Left lung (tissue), 10 donors: ENCODE measurements around the gene DNAJC3. TPM values are rescaled to one million over a fixed set of nuclear protein-coding genes. Genes with fewer than 3 reads are reported as not detected.
A peak's percentile ranks its signal among the peaks of the same experiment; 100 is the strongest.
"Not testable (repeated sequence)": the region's sequence is repeated elsewhere in the genome, so short reads cannot be mapped to it uniquely, and the experiment has no call there.

ENCODE experiments used
- ATAC-seq: fragments of 200-7000 bp; cut with Tn5 transposase; one replicate; pipeline ENCODE4 v1.9.1; 2020; ENCODE audit warnings: moderate library complexity
- DNase-seq, 4 donors: peaks; one replicate each; pipeline ENCODE4 v3.0.0-alpha.2; 2013 to 2020
- H3K27ac ChIP-seq, 2 donors: fragments of 200-600 bp; sonication (generic) in 1 of 2; one replicate each; pipeline versions ENCODE4 v1.5.0 to v1.8.0; 2020 to 2021
- H3K27me3 ChIP-seq, 2 donors: fragments of 200-600 bp; sonication (generic) in 1 of 2; one replicate each; pipeline versions ENCODE4 v1.5.0 to v1.8.0; 2020 to 2021
- H3K36me3 ChIP-seq, 2 donors: fragments of 200-600 bp; sonication (generic) in 1 of 2; one replicate each; pipeline versions ENCODE4 v1.5.0 to v1.8.0; 2020 to 2021
- H3K4me1 ChIP-seq, 2 donors: fragments of 200-600 bp; one replicate each; pipeline ENCODE4 v1.8.0; 2021
- H3K4me3 ChIP-seq, 2 donors: fragments of 200-600 bp; sonication (generic) in 1 of 2; one replicate each; pipeline versions ENCODE4 v1.5.0 to v1.8.0; 2020 to 2021; ENCODE audit warnings: mild to moderate bottlenecking in 1 of 2
- H3K9me3 ChIP-seq, 2 donors: fragments of 200-600 bp; sonication (generic) in 1 of 2; one replicate each; pipeline versions ENCODE4 v1.5.0 to v1.8.0; 2020 to 2021
- intact Hi-C, 2 donors: fragments of 100-400 bp; cut with DNase I; formaldehyde crosslinking; loops; one replicate each; pipeline versions ENCODE4 v1.11.2 to v1.14.2; 2022
- polyA plus RNA-seq, 6 donors: library from polyadenylated mRNA; unstranded; fragments of 120-200 nt; gene quantifications; one replicate each; pipeline ENCODE4 v1.2.1, GENCODE V29; 2013; ENCODE audit not compliant: insufficient read length in 6 of 6
- total RNA-seq, 2 donors: library from RNA; stranded (reverse); fragmentation: NEBNext Ultra II Directional; extraction: Animal tissue kit (Norgen Biotek cat#: 25700); gene quantifications; one replicate each; pipeline ENCODE4 v1.2.1, GENCODE V29; 2021
- TF ChIP-seq, protein P1 (sequence below), 2 donors: fragments of 200-600 bp; sonication (generic) in 1 of 2; IDR thresholded peaks; one replicate each; pipeline versions ENCODE4 v1.5.0 to v1.8.0; 2021; ENCODE audit warnings: antibody characterized with exemption in 2 of 2
- donor health status: DM: no; HTN: yes; CAD: no.
- donor health status: DM: no; HTN: no; CAD: no.

Gene DNAJC3
- total and polyA plus RNA-seq, 8 donors, result 26.1 to 87.8 (median 33.1) TPM

- H3K27ac ChIP-seq, result peak overlapping the region in 1 of 2 donors; percentile 85
- DNase-seq (no peak), ATAC-seq (no peak)
- H3K27me3 ChIP-seq, result no peaks in the 10 kb centered on the region
- peaks cover 8 to 66% of the 10 kb centered on the region in 2 donors for H3K4me1 ChIP-seq
- no peak overlapping the region for H3K4me3 ChIP-seq
- no peaks in the 10 kb centered on the region for H3K9me3 ChIP-seq
- TF ChIP-seq, protein P1, sequence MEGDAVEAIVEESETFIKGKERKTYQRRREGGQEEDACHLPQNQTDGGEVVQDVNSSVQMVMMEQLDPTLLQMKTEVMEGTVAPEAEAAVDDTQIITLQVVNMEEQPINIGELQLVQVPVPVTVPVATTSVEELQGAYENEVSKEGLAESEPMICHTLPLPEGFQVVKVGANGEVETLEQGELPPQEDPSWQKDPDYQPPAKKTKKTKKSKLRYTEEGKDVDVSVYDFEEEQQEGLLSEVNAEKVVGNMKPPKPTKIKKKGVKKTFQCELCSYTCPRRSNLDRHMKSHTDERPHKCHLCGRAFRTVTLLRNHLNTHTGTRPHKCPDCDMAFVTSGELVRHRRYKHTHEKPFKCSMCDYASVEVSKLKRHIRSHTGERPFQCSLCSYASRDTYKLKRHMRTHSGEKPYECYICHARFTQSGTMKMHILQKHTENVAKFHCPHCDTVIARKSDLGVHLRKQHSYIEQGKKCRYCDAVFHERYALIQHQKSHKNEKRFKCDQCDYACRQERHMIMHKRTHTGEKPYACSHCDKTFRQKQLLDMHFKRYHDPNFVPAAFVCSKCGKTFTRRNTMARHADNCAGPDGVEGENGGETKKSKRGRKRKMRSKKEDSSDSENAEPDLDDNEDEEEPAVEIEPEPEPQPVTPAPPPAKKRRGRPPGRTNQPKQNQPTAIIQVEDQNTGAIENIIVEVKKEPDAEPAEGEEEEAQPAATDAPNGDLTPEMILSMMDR (IDR thresholded peaks at IDR 0.05), result no peak
- peaks cover 0 to 34% of the 10 kb centered on the region in 2 donors for H3K36me3 ChIP-seq
- intact Hi-C loops, result no loop called here
Measured at GRCh38 chr13:95708391-95708774, 31.4 kb downstream of the DNAJC3 start.

- intact Hi-C loops, result no loop called here
- Histone ChIP-seq H3K4me3 (no peak overlapping the region), H3K27me3 (no peaks in the 10 kb centered on the region), H3K27ac (peak overlapping the region in 1 of 2 donors; percentile 85), H3K4me1 (peaks cover 8 to 68% of the 10 kb centered on the region in 2 donors), H3K36me3 (peaks cover 0 to 39% of the 10 kb centered on the region in 2 donors), H3K9me3 (no peaks in the 10 kb centered on the region)
- ATAC-seq (no peak), DNase-seq (peak in 2 of 4 donors; percentile 10 to 24)
- TF ChIP-seq, protein P1 (IDR thresholded peaks at IDR 0.05), result no peak
Measured at GRCh38 chr13:95708811-95709500, 32.0 kb downstream of the DNAJC3 start.

- Histone ChIP-seq H3K27me3 (no peaks in the 10 kb centered on the region), H3K36me3 (peaks cover 0 to 40% of the 10 kb centered on the region in 2 donors), H3K9me3 (no peaks in the 10 kb centered on the region), H3K27ac (peak overlapping the region in 1 of 2 donors; percentile 85), H3K4me3 (no peak overlapping the region), H3K4me1 (peaks cover 8 to 72% of the 10 kb centered on the region in 2 donors)
- ATAC-seq (no peak), DNase-seq (no peak)
- TF ChIP-seq, protein P1 (IDR thresholded peaks at IDR 0.05), result no peak
- intact Hi-C loops, result no loop called here
Measured at GRCh38 chr13:95710313-95710712, 33.4 kb downstream of the DNAJC3 start.

GRCh38 chr13:95712846-95713245 is 35.9 kb downstream of the DNAJC3 start:
- ATAC-seq, intact Hi-C loops: not testable (repeated sequence)
- H3K27ac ChIP-seq, result peak overlapping the region in 1 of 2 donors; percentile 64

DNA sequence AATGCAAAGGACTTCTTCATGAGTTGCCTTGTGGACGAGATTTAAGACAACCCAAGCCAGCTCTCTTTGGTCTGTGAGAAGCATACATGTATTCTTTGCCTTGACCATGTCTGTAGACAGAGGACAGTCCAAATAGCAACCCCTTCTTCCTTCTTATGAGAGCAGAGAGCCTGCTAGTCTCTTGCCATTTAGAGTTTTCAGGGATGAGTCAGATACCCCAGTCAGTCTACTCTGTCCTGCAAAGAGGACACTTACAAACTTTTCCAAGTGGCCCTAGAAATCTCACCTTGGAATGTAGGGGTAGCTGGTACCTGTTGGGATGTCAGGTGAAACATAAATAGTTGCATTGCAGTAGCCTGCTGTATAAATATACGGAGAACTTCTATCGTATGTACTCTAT is 36.7 kb downstream of the DNAJC3 start:
- Histone ChIP-seq H3K36me3 (peaks cover 0 to 43% of the 10 kb centered on the region in 2 donors), H3K9me3 (no peaks in the 10 kb centered on the region), H3K27me3 (no peaks in the 10 kb centered on the region), H3K4me3 (no peak overlapping the region), H3K27ac (peak overlapping the region; percentile 13 to 64), H3K4me1 (peaks cover 3 to 52% of the 10 kb centered on the region in 2 donors)
- ATAC-seq (peak; percentile 33), DNase-seq (no peak)
- intact Hi-C loops, result no loop called here
- TF ChIP-seq, protein P1 (IDR thresholded peaks at IDR 0.05), result no peak

More at GRCh38 chr13:95712846-95713245, 35.9 kb downstream of the DNAJC3 start:
- not testable (repeated sequence) for H3K4me3 ChIP-seq, DNase-seq, H3K9me3 ChIP-seq, H3K27me3 ChIP-seq
- Histone ChIP-seq H3K4me1 (peaks cover 8 to 60% of the 10 kb centered on the region in 2 donors), H3K36me3 (peaks cover 0 to 43% of the 10 kb centered on the region in 2 donors)
